K562 (cell line): ENCODE data around the gene GATC. TPM values are rescaled to one million over a fixed set of nuclear protein-coding genes. Genes with fewer than 3 reads are reported as not detected.
A peak's percentile ranks its signal among the peaks of the same experiment; 100 is the strongest.

Experiments
- ATAC-seq: fragments of 200-7000 bp; cut with Tn5 transposase; 3 replicates; pipeline ENCODE4 v1.9.1; 2020; ENCODE audit warnings: moderate library complexity
- BruUV-seq: library from RNA; stranded (reverse); fragments of 400-500 nt; replicated peaks from 2 replicates; lab custom pipeline; 2021; lab: Mats Ljungman, UMichigan
- CTCF ChIA-PET: fragments of 300-600 bp; formaldehyde crosslinking; extraction: SDS; loops from one replicate; lab custom pipeline; 2021; ENCODE audit warnings: low intra/inter-chr PET ratio; lab: Yijun Ruan, JAX
- POLR2A ChIA-PET: fragments of 300-600, 350-650 bp; sonication (Branson Sonifier 250); formaldehyde crosslinking; extraction: SDS; loops from one replicate; lab custom pipeline; 2021; ENCODE audit warnings: antibody characterized with exemption, inconsistent platforms; lab: Yijun Ruan, JAX
- DNase-seq, 4 experiments: peaks; one replicate each; pipeline versions ENCODE4 v3.0.0 to v3.0.0-alpha.2; 2011 to 2018; ENCODE audit warnings: low spot score in 3 of 4, mixed read lengths in 3 of 4; ENCODE audit errors: extremely low read depth in 1 of 4
- FAIRE-seq: peaks from 2 replicates; lab custom pipeline; 2011; peaks lifted over from hg19 to GRCh38; lab: Jason Lieb, UNC
- H2AFZ ChIP-seq: 2 replicates; pipeline ENCODE4 v1.6.0; 2011; ENCODE audit warnings: low read depth, low read length, control low read depth, inconsistent platforms
- H3K27ac ChIP-seq: fragments of 200-600 bp; 3 replicates; pipeline ENCODE4 v1.8.0; 2011; ENCODE audit warnings: low read depth, mild to moderate bottlenecking, control low read depth, inconsistent platforms, low read length, moderate library complexity, mixed read lengths; ENCODE audit errors: extremely low read depth
- H3K27me3 ChIP-seq, 2 experiments: fragments of 300-600 bp in 1 of 2; 2 replicates in 1 of 2; 3 replicates in 1 of 2; pipeline versions ENCODE4 v1.6.0 to v1.8.0; 2011; ENCODE audit warnings: inconsistent platforms in 2 of 2, low read length in 2 of 2, mild to moderate bottlenecking in 1 of 2, mixed read lengths in 1 of 2, moderate library complexity in 1 of 2; ENCODE audit not compliant: control insufficient read depth in 2 of 2, insufficient read depth in 2 of 2
- H3K36me3 ChIP-seq: fragments of 300-600 bp; 3 replicates; pipeline ENCODE4 v1.8.0; 2011; ENCODE audit warnings: mild to moderate bottlenecking, low read length, inconsistent platforms; ENCODE audit not compliant: control insufficient read depth, insufficient read depth
- H3K4me1 ChIP-seq, 2 experiments: fragments of 200-600 bp in 1 of 2; replicated peaks in 1 of 2; 2 replicates in 1 of 2; 3 replicates in 1 of 2; pipeline versions ENCODE4 v1.5.1 to v1.8.0; 2011; ENCODE audit warnings: inconsistent platforms in 2 of 2, low read length in 2 of 2, mild to moderate bottlenecking in 1 of 2, mixed read lengths in 1 of 2, moderate library complexity in 1 of 2; ENCODE audit not compliant: control insufficient read depth in 2 of 2, insufficient read depth in 2 of 2
- H3K4me2 ChIP-seq: 2 replicates; pipeline ENCODE4 v1.6.1; 2011; ENCODE audit warnings: low read length, control low read depth, inconsistent platforms, mixed read lengths; ENCODE audit not compliant: insufficient read depth
- H3K4me3 ChIP-seq: fragments of 200-600 bp; sonication (generic), shearing (Covaris generic); 2 replicates; pipeline ENCODE4 v1.5.1; 2016; ENCODE audit warnings: control low read depth, inconsistent platforms
- H3K79me2 ChIP-seq: fragments of 200-600 bp; 3 replicates; pipeline ENCODE4 v1.8.0; 2011; ENCODE audit warnings: low read length, inconsistent platforms; ENCODE audit not compliant: control insufficient read depth, insufficient read depth
- H3K9ac ChIP-seq, 2 experiments: 2 replicates each; pipeline versions ENCODE4 v1.6.0 to v1.6.1; 2011; ENCODE audit warnings: low read depth in 2 of 2, low read length in 2 of 2, control low read depth in 1 of 2, inconsistent platforms in 1 of 2, mild to moderate bottlenecking in 1 of 2, mixed read lengths in 1 of 2; ENCODE audit not compliant: insufficient read depth in 1 of 2
- H3K9me1 ChIP-seq: one replicate; pipeline ENCODE4 v1.6.0; 2011; ENCODE audit warnings: inconsistent platforms, mild to moderate bottlenecking, low read length, moderate library complexity; ENCODE audit not compliant: control insufficient read depth, insufficient read depth
- H3K9me3 ChIP-seq: replicated peaks from 2 replicates; pipeline ENCODE4 v1.5.1; 2011; ENCODE audit warnings: low read depth, low read length, inconsistent platforms; ENCODE audit not compliant: control insufficient read depth, insufficient read depth
- H4K20me1 ChIP-seq: replicated peaks from 2 replicates; pipeline ENCODE4 v1.6.1; 2011; ENCODE audit warnings: low read length, inconsistent platforms, mixed read lengths; ENCODE audit not compliant: control insufficient read depth, insufficient read depth
- ADNP ChIP-seq: fragments of 200-800 bp; sonication (Bioruptor generic); IDR thresholded peaks from 2 replicates; pipeline ENCODE4 v1.6.1; 2016; ENCODE audit warnings: missing genetic modification characterization, missing compliant biosample characterization
- BCOR ChIP-seq: fragments of 450-650 bp; IDR thresholded peaks from 2 replicates; pipeline ENCODE4 v1.6.1; 2016
- GABPB1 ChIP-seq: sonication (generic); formaldehyde crosslinking; IDR thresholded peaks from 2 replicates; pipeline ENCODE4 v1.8.0; 2022; ENCODE audit warnings: mild to moderate bottlenecking, missing genetic modification reagents
- MCM7 ChIP-seq, 2 experiments: fragments of 450-650 bp; IDR thresholded peaks; 2 replicates each; pipeline ENCODE4 v1.6.1; 2016 to 2018
- PHF8 ChIP-seq: fragments of 200-600 bp; sonication (generic); IDR thresholded peaks from 2 replicates; pipeline ENCODE4 v1.6.1; 2012; ENCODE audit warnings: mixed run types, mild to moderate bottlenecking, inconsistent platforms, low read length, moderate library complexity, borderline replicate concordance
- RBM14 ChIP-seq: fragments of 200-400 bp; formaldehyde crosslinking; IDR thresholded peaks from 2 replicates; pipeline ENCODE4 v1.6.1; 2018; ENCODE audit warnings: low read depth, mild to moderate bottlenecking, low read length, moderate library complexity, borderline replicate concordance; ENCODE audit not compliant: insufficient read depth
- RBM25 ChIP-seq: fragments of 200-400 bp; formaldehyde crosslinking; IDR thresholded peaks from 2 replicates; pipeline ENCODE4 v1.6.1; 2018; ENCODE audit warnings: low read length, low read depth, moderate library complexity; ENCODE audit not compliant: severe bottlenecking
- SAFB2 ChIP-seq: fragments of 200-400 bp; formaldehyde crosslinking; IDR thresholded peaks from 2 replicates; pipeline ENCODE4 v1.6.1; 2018; ENCODE audit warnings: borderline replicate concordance, low read length, low read depth, moderate library complexity; ENCODE audit not compliant: severe bottlenecking
- SP2 ChIP-seq: IDR thresholded peaks from 2 replicates; pipeline ENCODE4 v1.6.1; 2011; ENCODE audit warnings: mild to moderate bottlenecking, low read depth, low read length, moderate library complexity; ENCODE audit not compliant: poor library complexity, severe bottlenecking; ENCODE audit errors: extremely low read depth
- ZFP36 ChIP-seq: fragments of 150-350 bp; IDR thresholded peaks from 2 replicates; pipeline ENCODE4 v1.6.1; 2018; ENCODE audit warnings: low read length, low read depth; ENCODE audit not compliant: partially characterized antibody
- WGBS: fragments of 100-300 bp; shearing (Covaris generic); methylation state at CpG from one replicate; pipeline ENCODE4 v1.1.6; 2016; ENCODE audit warnings: low coverage, mixed read lengths; ENCODE audit not compliant: insufficient coverage; ENCODE audit errors: missing lambda C conversion rate; 5-methylcytosine and 5-hydroxymethylcytosine counted together
- in situ Hi-C: fragments of 300-500 bp; cut with MboI; formaldehyde crosslinking; loops from 4 replicates; pipeline ENCODE4 v1.15.0; 2018; ENCODE audit warnings: inconsistent platforms, mixed read lengths
- intact Hi-C: fragments of 100-400 bp; cut with micrococcal nuclease; formaldehyde crosslinking; loops from 2 replicates; pipeline ENCODE4 v1.14.2; 2022
- polyA plus RNA-seq, 8 experiments: library from polyadenylated mRNA; depleted of rRNA in 4 of 8; stranded (reverse) in 5 of 8; unstranded in 3 of 8; fragments of >200 nt; fragmentation: Nextera tagmentation in 2 of 8; fragmentation: Illumina TruSeq in 1 of 8; extraction: Ambion mirVana in 2 of 8; extraction: Trizol in 1 of 8; gene quantifications; 2 replicates each; pipeline versions ENCODE4 v1.2.1 to v1.2.3, GENCODE V29; 2011 to 2014; ENCODE audit warnings: inconsistent platforms in 1 of 8, missing spikeins in 1 of 8
- total RNA-seq, 7 experiments: library from RNA; depleted of rRNA in 6 of 7; stranded (reverse); fragments of >200 nt in 6 of 7; fragmentation: Illumina TruSeq in 2 of 7; extraction: Trizol in 2 of 7; gene quantifications; 2 replicates each; pipeline versions ENCODE4 v1.2.1 to v1.2.3, GENCODE V29; 2011 to 2021; ENCODE audit warnings: low replicate concordance in 1 of 7
- TF ChIP-seq, protein P1 (sequence below): fragments of 200-800 bp; sonication (Bioruptor generic); IDR thresholded peaks from 2 replicates; pipeline ENCODE4 v1.6.1; 2016; ENCODE audit warnings: missing genetic modification characterization, missing compliant biosample characterization
- TF ChIP-seq, protein P2 (sequence below): sonication (generic); formaldehyde crosslinking; IDR thresholded peaks from 2 replicates; pipeline ENCODE4 v1.9.0; 2022; ENCODE audit warnings: mild to moderate bottlenecking, missing genetic modification reagents

GATC gene
- total and polyA plus RNA-seq, 9 of the 15 experiments (the other 6 are each of a cell fraction or from before 2014, with no cell fraction given), result 5.8 to 52.6 (median 28.2) TPM

DNA sequence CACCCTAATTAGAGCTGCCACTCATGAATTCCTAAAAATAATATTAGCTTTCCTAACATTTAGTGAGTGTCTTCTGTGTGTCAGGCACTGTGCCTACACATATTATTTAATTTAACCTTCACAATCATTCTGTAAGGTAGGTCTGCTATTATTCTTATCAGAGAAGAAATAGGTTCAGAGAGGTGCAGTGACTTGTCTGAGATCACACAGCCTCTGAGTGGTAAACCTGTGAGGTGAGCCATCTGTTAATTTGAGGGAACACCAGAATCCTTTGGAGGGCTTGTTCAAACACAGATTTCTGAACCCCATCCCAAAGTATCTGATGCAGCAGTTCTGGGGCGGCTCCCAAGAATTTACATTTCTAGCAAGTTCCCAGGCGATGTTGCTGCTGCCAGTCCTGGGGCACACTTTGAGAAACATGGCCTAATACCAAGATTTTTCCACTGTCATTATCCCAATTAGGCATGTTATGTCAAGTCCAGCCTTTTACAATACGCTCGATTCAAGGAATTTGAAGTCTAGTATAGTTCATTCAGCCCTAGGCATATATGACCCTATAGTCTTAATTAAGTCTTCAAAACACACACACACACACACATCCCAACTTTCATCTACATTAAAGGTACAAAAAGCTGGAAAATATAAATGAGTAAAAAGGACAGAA, 28.2 kb upstream of the GATC start:
- intact Hi-C loops (no loop called here), in situ Hi-C loops (no loop called here)
- FAIRE-seq (no peak), DNase-seq (no peak), ATAC-seq (no peak)
- H3K9me1 ChIP-seq, result no peaks in the 10 kb centered on the region
- H3K4me3 ChIP-seq, result no peak overlapping the region
- no peak overlapping the region for H3K9ac ChIP-seq
- H3K27me3 ChIP-seq, result peaks cover 22 to 25% of the 10 kb centered on the region in 2 experiments
- H3K9me3 ChIP-seq, result no peaks in the 10 kb centered on the region
- no peaks in the 10 kb centered on the region for H3K36me3 ChIP-seq
- H2AFZ ChIP-seq, result no peak overlapping the region
- WGBS, result 16% methylated on average over 4 of the region's 4 CpGs
- CTCF ChIA-PET, result no interaction called here
- H4K20me1 ChIP-seq, result no peaks in the 10 kb centered on the region
- TF ChIP-seq, protein P1, sequence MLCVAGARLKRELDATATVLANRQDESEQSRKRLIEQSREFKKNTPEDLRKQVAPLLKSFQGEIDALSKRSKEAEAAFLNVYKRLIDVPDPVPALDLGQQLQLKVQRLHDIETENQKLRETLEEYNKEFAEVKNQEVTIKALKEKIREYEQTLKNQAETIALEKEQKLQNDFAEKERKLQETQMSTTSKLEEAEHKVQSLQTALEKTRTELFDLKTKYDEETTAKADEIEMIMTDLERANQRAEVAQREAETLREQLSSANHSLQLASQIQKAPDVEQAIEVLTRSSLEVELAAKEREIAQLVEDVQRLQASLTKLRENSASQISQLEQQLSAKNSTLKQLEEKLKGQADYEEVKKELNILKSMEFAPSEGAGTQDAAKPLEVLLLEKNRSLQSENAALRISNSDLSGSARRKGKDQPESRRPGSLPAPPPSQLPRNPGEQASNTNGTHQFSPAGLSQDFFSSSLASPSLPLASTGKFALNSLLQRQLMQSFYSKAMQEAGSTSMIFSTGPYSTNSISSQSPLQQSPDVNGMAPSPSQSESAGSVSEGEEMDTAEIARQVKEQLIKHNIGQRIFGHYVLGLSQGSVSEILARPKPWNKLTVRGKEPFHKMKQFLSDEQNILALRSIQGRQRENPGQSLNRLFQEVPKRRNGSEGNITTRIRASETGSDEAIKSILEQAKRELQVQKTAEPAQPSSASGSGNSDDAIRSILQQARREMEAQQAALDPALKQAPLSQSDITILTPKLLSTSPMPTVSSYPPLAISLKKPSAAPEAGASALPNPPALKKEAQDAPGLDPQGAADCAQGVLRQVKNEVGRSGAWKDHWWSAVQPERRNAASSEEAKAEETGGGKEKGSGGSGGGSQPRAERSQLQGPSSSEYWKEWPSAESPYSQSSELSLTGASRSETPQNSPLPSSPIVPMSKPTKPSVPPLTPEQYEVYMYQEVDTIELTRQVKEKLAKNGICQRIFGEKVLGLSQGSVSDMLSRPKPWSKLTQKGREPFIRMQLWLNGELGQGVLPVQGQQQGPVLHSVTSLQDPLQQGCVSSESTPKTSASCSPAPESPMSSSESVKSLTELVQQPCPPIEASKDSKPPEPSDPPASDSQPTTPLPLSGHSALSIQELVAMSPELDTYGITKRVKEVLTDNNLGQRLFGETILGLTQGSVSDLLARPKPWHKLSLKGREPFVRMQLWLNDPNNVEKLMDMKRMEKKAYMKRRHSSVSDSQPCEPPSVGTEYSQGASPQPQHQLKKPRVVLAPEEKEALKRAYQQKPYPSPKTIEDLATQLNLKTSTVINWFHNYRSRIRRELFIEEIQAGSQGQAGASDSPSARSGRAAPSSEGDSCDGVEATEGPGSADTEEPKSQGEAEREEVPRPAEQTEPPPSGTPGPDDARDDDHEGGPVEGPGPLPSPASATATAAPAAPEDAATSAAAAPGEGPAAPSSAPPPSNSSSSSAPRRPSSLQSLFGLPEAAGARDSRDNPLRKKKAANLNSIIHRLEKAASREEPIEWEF, result no peak
- peak; percentile 55 for TF ChIP-seq ZFP36
- peak; percentile 37; the same call in 1 of the 2 replicates for TF ChIP-seq BCOR
- TF ChIP-seq SAFB2, result no peak
- TF ChIP-seq, protein P2, sequence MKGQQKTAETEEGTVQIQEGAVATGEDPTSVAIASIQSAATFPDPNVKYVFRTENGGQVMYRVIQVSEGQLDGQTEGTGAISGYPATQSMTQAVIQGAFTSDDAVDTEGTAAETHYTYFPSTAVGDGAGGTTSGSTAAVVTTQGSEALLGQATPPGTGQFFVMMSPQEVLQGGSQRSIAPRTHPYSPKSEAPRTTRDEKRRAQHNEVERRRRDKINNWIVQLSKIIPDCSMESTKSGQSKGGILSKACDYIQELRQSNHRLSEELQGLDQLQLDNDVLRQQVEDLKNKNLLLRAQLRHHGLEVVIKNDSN (CRISPR knock-in tag), result no peak
- no peak for TF ChIP-seq GABPB1
- no peak for TF ChIP-seq MCM7 (IDR thresholded peaks at IDR 0.05)
- TF ChIP-seq RBM14, result no peak
- TF ChIP-seq SP2, result no peak
- 0 out of 2 replicates have a peak, but pooled peaks have one; percentile 19 for TF ChIP-seq ADNP (tag)
- no peak for TF ChIP-seq PHF8
- peak; percentile 58 for TF ChIP-seq RBM25
- H3K27ac ChIP-seq, result no peak overlapping the region
- peaks cover 0 to 4% of the 10 kb centered on the region in 2 experiments; a peak in 1 of 5 replicates for H3K4me1 ChIP-seq
- no peaks in the 10 kb centered on the region for H3K79me2 ChIP-seq
- no peak overlapping the region for H3K4me2 ChIP-seq
- POLR2A ChIA-PET, result interaction anchor here (1.3 kb wide), 1 partner anchor 43 kb away, joined by 3 read pairs; no protein-coding TSS in a partner anchor
- no TSS peak for BruUV-seq
